ENCODE results near the gene DSTN.

Gene DSTN

GRCh38 chr20:17612287-17612991, 42.6 kb downstream of the DSTN start:
- no peak for DNase-seq (ENCODE audit: low read depth)

GRCh38 chr20:17612992-17613327, 43.1 kb downstream of the DSTN start:
- DNase-seq (ENCODE audit: low read depth), result no peak

- DNase-seq (ENCODE audit: low read depth), result no peak
These were observed 43.7 kb downstream of the DSTN start for GRCh38 chr20:17613328-17614175.

GRCh38 chr20:17614176-17614811, 44.4 kb downstream of the DSTN start:
- no peak for DNase-seq (ENCODE audit: low read depth)

GRCh38 chr20:17614812-17615644, 45.2 kb downstream of the DSTN start:
- DNase-seq (ENCODE audit: low read depth), result no peak

- no peak for DNase-seq (ENCODE audit: low read depth)
These were observed 46.0 kb downstream of the DSTN start for GRCh38 chr20:17615645-17616479.

GRCh38 chr20:17616480-17617211, 46.8 kb downstream of the DSTN start:
- DNase-seq (ENCODE audit: low read depth), result no peak

- DNase-seq (ENCODE audit: low read depth), result no peak
These were observed 47.5 kb downstream of the DSTN start for GRCh38 chr20:17617212-17617867.

- DNase-seq (ENCODE audit: low read depth), result no peak
These were observed 48.2 kb downstream of the DSTN start for GRCh38 chr20:17617868-17618672.

- no peak for DNase-seq (ENCODE audit: low read depth)
These were observed 48.8 kb downstream of the DSTN start for GRCh38 chr20:17618673-17619013.

- DNase-seq (ENCODE audit: low read depth), result no peak
These were observed 49.6 kb downstream of the DSTN start for GRCh38 chr20:17619351-17620093.

GRCh38 chr20:17620371-17621228, 50.7 kb downstream of the DSTN start:
- DNase-seq (ENCODE audit: low read depth), result no peak

GRCh38 chr20:17621229-17621968, 51.5 kb downstream of the DSTN start:
- no peak for DNase-seq (ENCODE audit: low read depth)

GRCh38 chr20:17622086-17622850, 52.4 kb downstream of the DSTN start:
- DNase-seq (ENCODE audit: low read depth), result no peak

- no peak for DNase-seq (ENCODE audit: low read depth)
These were observed 53.1 kb downstream of the DSTN start for GRCh38 chr20:17622851-17623508.

GRCh38 chr20:17624070-17624469, 54.2 kb downstream of the DSTN start:
- no peak for DNase-seq (ENCODE audit: low read depth)
